GM23338 (cell line): ENCODE measurements around the gene C1orf210. TPM values are rescaled to one million over a fixed set of nuclear protein-coding genes. Genes with fewer than 3 reads are reported as not detected.

Experiments used
- ATAC-seq: fragments of 200-7000 bp; cut with Tn5 transposase; 3 replicates; pipeline ENCODE4 v1.9.1; 2020
- DNase-seq: peaks from one replicate; pipeline ENCODE4 v3.0.0-alpha.2; 2015; ENCODE audit warnings: low spot score
- H2AFZ ChIP-seq: fragments of 200-600 bp; sonication (generic); 2 replicates; pipeline ENCODE4 v1.8.0; 2016; ENCODE audit warnings: antibody characterized with exemption, mild to moderate bottlenecking, moderate library complexity
- H3F3A ChIP-seq: fragments of 200-600 bp; sonication (generic); replicated peaks from 2 replicates; pipeline ENCODE4 v1.8.0; 2017; ENCODE audit warnings: antibody characterized with exemption, mixed run types, low read depth
- H3K27ac ChIP-seq: fragments of 200-600 bp; sonication (generic); 2 replicates; pipeline ENCODE4 v1.6.1; 2016; ENCODE audit warnings: low read depth
- H3K27me3 ChIP-seq: fragments of 200-600 bp; sonication (generic); 2 replicates; pipeline ENCODE4 v1.8.0; 2016; ENCODE audit warnings: mild to moderate bottlenecking, mixed run types, moderate library complexity; ENCODE audit not compliant: insufficient read depth
- H3K36me3 ChIP-seq: fragments of 200-600 bp; sonication (generic); 2 replicates; pipeline ENCODE4 v1.8.0; 2016; ENCODE audit warnings: mild to moderate bottlenecking; ENCODE audit not compliant: insufficient read depth
- H3K4me1 ChIP-seq: fragments of 200-600 bp; sonication (generic); 2 replicates; pipeline ENCODE4 v1.8.0; 2016; ENCODE audit warnings: mild to moderate bottlenecking, moderate library complexity; ENCODE audit not compliant: insufficient read depth
- H3K4me2 ChIP-seq: fragments of 200-600 bp; sonication (generic); 2 replicates; pipeline ENCODE4 v1.7.1; 2017; ENCODE audit warnings: mixed run types
- H3K4me3 ChIP-seq: fragments of 200-600 bp; sonication (generic); 2 replicates; pipeline ENCODE4 v1.6.1; 2016; ENCODE audit warnings: mixed run types
- H3K79me2 ChIP-seq: fragments of 200-600 bp; sonication (generic); replicated peaks from 2 replicates; pipeline ENCODE4 v1.8.0; 2017; ENCODE audit warnings: mild to moderate bottlenecking; ENCODE audit not compliant: insufficient read depth
- H3K9me2 ChIP-seq: fragments of 200-600 bp; sonication (generic); 2 replicates; pipeline ENCODE4 v1.8.0; 2017; ENCODE audit not compliant: insufficient read depth
- H4K20me1 ChIP-seq: fragments of 200-600 bp; sonication (generic); replicated peaks from 2 replicates; pipeline ENCODE4 v1.8.0; 2017; ENCODE audit warnings: mild to moderate bottlenecking; ENCODE audit not compliant: insufficient read depth
- H3K27ac Mint-ChIP-seq: 2 replicates; pipeline ENCODE4 v1.8.0; 2020; ENCODE audit warnings: inconsistent platforms, mild to moderate bottlenecking, moderate library complexity, mixed read lengths
- H3K27me3 Mint-ChIP-seq: 3 replicates; pipeline ENCODE4 v1.8.0; 2022; ENCODE audit warnings: low read depth, mild to moderate bottlenecking, moderate library complexity, mixed read lengths, inconsistent platforms; ENCODE audit not compliant: insufficient read depth, poor library complexity
- H3K36me3 Mint-ChIP-seq: 3 replicates; pipeline ENCODE4 v1.8.0; 2021; ENCODE audit warnings: low read depth, mild to moderate bottlenecking, inconsistent platforms, moderate library complexity, mixed read lengths
- H3K4me1 Mint-ChIP-seq: 3 replicates; pipeline ENCODE4 v1.8.0; 2020; ENCODE audit warnings: mild to moderate bottlenecking, inconsistent platforms, mixed read lengths
- H3K4me3 Mint-ChIP-seq: 3 replicates; pipeline ENCODE4 v1.8.0; 2021; ENCODE audit warnings: moderate library complexity, mild to moderate bottlenecking, inconsistent platforms, mixed read lengths
- H3K9me3 Mint-ChIP-seq: 3 replicates; pipeline ENCODE4 v1.8.0; 2020; ENCODE audit warnings: moderate library complexity, mild to moderate bottlenecking, inconsistent platforms, mixed read lengths
- CREB1 ChIP-seq: fragments of 250-450 bp; sonication (Bioruptor Pico); IDR thresholded peaks from 2 replicates; pipeline ENCODE4 v1.5.0; 2020; ENCODE audit warnings: low read depth, mild to moderate bottlenecking, moderate library complexity
- EZH2 ChIP-seq: fragments of 200-600 bp; sonication (generic); IDR thresholded peaks from one replicate; pipeline ENCODE4 v1.8.0; 2017; ENCODE audit warnings: antibody characterized with exemption, mild to moderate bottlenecking, low read depth; ENCODE audit not compliant: unreplicated experiment
- EZH2phosphoT487 ChIP-seq: fragments of 200-600 bp; sonication (generic); IDR thresholded peaks from one replicate; pipeline ENCODE4 v1.8.1; 2018; ENCODE audit warnings: antibody characterized with exemption; ENCODE audit not compliant: unreplicated experiment
- JUNB ChIP-seq: IDR thresholded peaks from one replicate; pipeline ENCODE4 v1.6.1; 2016; ENCODE audit warnings: antibody characterized with exemption; ENCODE audit not compliant: unreplicated experiment
- NANOG ChIP-seq: IDR thresholded peaks from 2 replicates; pipeline ENCODE4 v1.6.1; 2016; ENCODE audit warnings: antibody characterized with exemption, borderline replicate concordance
- POLR2AphosphoS5 ChIP-seq: IDR thresholded peaks from 2 replicates; pipeline ENCODE4 v1.6.1; 2016; ENCODE audit warnings: antibody characterized with exemption, low read depth
- ZNF114 ChIP-seq: fragments of 250-450 bp; sonication (Bioruptor Pico); IDR thresholded peaks from 2 replicates; pipeline ENCODE4 v1.5.0; 2020; ENCODE audit warnings: mild to moderate bottlenecking, moderate library complexity
- polyA plus RNA-seq: library from polyadenylated mRNA; unstranded; fragments of >200 nt; fragmentation: Nextera tagmentation; extraction: Ambion mirVana; gene quantifications from 2 replicates; pipeline ENCODE4 v1.2.1, GENCODE V29; 2016
- total RNA-seq: library from RNA; depleted of rRNA; stranded (reverse); fragments of >200 nt; shearing (Covaris generic); gene quantifications from 2 replicates; pipeline ENCODE4 v1.2.3, GENCODE V29; 2014
- TF ChIP-seq, protein P1 (sequence below): IDR thresholded peaks from one replicate; pipeline ENCODE4 v1.6.1; 2018; ENCODE audit warnings: antibody characterized with exemption; ENCODE audit not compliant: unreplicated experiment
- TF ChIP-seq, protein P2 (sequence below), 2 experiments: fragments of 200-600 bp in 1 of 2; sonication (generic) in 1 of 2; conservative IDR thresholded peaks; 2 replicates each; pipeline versions ENCODE4 v1.5.1 to v1.6.1; 2016 to 2017; ENCODE audit warnings: antibody characterized with exemption in 2 of 2, low read depth in 2 of 2, mild to moderate bottlenecking in 2 of 2, moderate library complexity in 1 of 2
- TF ChIP-seq, protein P3 (sequence below): IDR thresholded peaks from 2 replicates; pipeline ENCODE4 v1.6.1; 2016; ENCODE audit warnings: antibody characterized with exemption

The C1orf210 gene
- total and polyA plus RNA-seq, 2 experiments from 2014 or later: 10.3 to 17.1 TPM

DNA sequence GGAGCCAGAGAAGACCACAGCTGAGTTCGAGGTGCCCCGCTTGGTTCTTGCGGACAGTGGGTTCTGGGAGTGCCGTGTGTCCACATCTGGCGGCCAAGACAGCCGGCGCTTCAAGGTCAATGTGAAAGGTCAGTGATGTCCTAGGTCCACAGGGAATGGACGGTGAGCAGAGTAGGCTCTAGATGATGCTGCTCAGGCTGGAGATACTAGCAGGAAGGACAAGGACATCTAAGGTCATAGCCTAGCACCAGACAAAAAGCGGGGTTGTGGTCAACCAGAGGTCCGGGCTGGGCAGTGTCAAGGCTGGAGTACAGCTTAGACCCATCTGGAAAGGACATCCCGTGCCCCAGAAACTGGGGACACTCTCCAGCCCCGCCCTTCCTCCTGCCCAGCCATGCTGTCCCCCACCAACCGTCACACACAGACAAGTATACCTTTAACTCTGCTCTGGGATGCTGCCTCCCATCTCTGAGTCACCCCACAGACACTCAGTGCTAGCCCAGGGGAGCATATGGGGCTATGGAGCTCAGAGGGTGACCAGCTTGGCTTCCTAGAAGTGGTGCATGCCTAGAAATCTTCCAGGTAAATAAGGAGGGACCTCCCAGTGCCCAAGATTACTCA lies 24.1 kb upstream of the C1orf210 start:
- Histone ChIP-seq H3K4me1 (no peaks in the 10 kb centered on the region), H3K4me2 (no peak overlapping the region), H3K36me3 (no peaks in the 10 kb centered on the region), H3F3A (no peaks in the 10 kb centered on the region), H3K27me3 (no peaks in the 10 kb centered on the region), H3K9me2 (no peaks in the 10 kb centered on the region), H4K20me1 (no peaks in the 10 kb centered on the region), H3K27ac (no peak overlapping the region), H2AFZ (no peak overlapping the region), H3K79me2 (no peaks in the 10 kb centered on the region), H3K4me3 (no peak overlapping the region)
- Mint-ChIP-seq H3K36me3 (no peaks in the 10 kb centered on the region; the same call in 2 of the 3 replicates), H3K9me3 (no peaks in the 10 kb centered on the region), H3K4me1 (peaks cover under 1% of the 10 kb centered on the region), H3K27ac (no peak overlapping the region), H3K27me3 (peaks cover 12% of the 10 kb centered on the region), H3K4me3 (no peak overlapping the region)
- no peak for DNase-seq
- no peak for ATAC-seq
- no peak for TF ChIP-seq POLR2AphosphoS5
- TF ChIP-seq EZH2phosphoT487: no peak
- TF ChIP-seq, protein P1, sequence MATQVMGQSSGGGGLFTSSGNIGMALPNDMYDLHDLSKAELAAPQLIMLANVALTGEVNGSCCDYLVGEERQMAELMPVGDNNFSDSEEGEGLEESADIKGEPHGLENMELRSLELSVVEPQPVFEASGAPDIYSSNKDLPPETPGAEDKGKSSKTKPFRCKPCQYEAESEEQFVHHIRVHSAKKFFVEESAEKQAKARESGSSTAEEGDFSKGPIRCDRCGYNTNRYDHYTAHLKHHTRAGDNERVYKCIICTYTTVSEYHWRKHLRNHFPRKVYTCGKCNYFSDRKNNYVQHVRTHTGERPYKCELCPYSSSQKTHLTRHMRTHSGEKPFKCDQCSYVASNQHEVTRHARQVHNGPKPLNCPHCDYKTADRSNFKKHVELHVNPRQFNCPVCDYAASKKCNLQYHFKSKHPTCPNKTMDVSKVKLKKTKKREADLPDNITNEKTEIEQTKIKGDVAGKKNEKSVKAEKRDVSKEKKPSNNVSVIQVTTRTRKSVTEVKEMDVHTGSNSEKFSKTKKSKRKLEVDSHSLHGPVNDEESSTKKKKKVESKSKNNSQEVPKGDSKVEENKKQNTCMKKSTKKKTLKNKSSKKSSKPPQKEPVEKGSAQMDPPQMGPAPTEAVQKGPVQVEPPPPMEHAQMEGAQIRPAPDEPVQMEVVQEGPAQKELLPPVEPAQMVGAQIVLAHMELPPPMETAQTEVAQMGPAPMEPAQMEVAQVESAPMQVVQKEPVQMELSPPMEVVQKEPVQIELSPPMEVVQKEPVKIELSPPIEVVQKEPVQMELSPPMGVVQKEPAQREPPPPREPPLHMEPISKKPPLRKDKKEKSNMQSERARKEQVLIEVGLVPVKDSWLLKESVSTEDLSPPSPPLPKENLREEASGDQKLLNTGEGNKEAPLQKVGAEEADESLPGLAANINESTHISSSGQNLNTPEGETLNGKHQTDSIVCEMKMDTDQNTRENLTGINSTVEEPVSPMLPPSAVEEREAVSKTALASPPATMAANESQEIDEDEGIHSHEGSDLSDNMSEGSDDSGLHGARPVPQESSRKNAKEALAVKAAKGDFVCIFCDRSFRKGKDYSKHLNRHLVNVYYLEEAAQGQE: no peak

DNA sequence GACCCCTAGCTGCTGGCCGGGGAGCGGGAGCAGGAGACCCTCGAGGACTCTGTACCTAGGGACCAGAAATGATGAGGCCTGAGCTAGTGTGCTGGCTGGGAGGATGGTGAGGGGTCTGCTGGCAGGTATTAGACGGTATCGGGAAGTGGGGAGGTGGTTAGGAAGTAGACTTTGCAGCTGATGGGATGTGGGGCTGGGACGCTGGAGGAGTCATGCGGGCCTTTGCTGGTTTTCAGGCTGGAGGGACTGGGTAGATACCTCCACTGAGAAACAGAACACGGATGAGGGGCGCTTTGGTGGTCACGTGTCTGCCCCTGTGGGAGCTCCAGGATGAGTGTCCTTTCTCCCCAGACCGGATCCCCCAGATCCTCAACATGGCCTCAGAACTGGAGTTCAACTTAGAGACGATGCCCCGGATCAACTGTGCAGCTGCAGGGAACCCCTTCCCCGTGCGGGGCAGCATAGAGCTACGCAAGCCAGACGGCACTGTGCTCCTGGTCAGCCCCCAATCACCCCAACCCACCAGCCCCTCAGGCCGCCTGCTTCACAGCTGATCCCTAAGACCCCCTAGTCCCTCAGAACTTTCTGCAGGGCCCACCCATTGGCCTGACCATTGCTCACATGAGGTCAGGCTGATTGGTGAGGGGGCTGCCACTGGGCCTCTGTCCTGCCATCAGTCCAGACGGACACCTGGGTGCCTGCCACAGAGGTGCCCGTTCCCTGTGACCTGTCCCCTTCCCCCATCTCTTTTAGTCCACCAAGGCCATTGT lies 23.4 kb upstream of the C1orf210 start:
- Mint-ChIP-seq H3K4me3 (no peak overlapping the region), H3K4me1 (peaks cover 4% of the 10 kb centered on the region)

More for the DNA sequence above, 23.4 kb upstream of the C1orf210 start:
- Histone ChIP-seq H4K20me1 (no peaks in the 10 kb centered on the region), H3K9me2 (no peaks in the 10 kb centered on the region), H3K79me2 (no peaks in the 10 kb centered on the region), H3K4me1 (no peaks in the 10 kb centered on the region), H2AFZ (no peak overlapping the region), H3K4me2 (no peak overlapping the region), H3F3A (no peaks in the 10 kb centered on the region), H3K36me3 (no peaks in the 10 kb centered on the region), H3K27me3 (no peaks in the 10 kb centered on the region), H3K27ac (no peak overlapping the region), H3K4me3 (no peak overlapping the region)
- Mint-ChIP-seq H3K9me3 (no peaks in the 10 kb centered on the region), H3K27ac (no peak overlapping the region), H3K27me3 (peaks cover 15% of the 10 kb centered on the region), H3K36me3 (no peaks in the 10 kb centered on the region; the same call in 2 of the 3 replicates)
- no peak for DNase-seq
- no peak for ATAC-seq
- TF ChIP-seq JUNB (no peak), POLR2AphosphoS5 (no peak), CREB1 (CRISPR knock-in tag) (no peak), EZH2 (no peak), ZNF114 (CRISPR knock-in tag) (no peak), NANOG (no peak), EZH2phosphoT487 (no peak)
- TF ChIP-seq, protein P1: no peak
- TF ChIP-seq, protein P2, sequence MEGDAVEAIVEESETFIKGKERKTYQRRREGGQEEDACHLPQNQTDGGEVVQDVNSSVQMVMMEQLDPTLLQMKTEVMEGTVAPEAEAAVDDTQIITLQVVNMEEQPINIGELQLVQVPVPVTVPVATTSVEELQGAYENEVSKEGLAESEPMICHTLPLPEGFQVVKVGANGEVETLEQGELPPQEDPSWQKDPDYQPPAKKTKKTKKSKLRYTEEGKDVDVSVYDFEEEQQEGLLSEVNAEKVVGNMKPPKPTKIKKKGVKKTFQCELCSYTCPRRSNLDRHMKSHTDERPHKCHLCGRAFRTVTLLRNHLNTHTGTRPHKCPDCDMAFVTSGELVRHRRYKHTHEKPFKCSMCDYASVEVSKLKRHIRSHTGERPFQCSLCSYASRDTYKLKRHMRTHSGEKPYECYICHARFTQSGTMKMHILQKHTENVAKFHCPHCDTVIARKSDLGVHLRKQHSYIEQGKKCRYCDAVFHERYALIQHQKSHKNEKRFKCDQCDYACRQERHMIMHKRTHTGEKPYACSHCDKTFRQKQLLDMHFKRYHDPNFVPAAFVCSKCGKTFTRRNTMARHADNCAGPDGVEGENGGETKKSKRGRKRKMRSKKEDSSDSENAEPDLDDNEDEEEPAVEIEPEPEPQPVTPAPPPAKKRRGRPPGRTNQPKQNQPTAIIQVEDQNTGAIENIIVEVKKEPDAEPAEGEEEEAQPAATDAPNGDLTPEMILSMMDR (conservative IDR thresholded peaks at IDR 0.05; ENCODE audit: low read depth in 2 of 2): no peak
- TF ChIP-seq, protein P3, sequence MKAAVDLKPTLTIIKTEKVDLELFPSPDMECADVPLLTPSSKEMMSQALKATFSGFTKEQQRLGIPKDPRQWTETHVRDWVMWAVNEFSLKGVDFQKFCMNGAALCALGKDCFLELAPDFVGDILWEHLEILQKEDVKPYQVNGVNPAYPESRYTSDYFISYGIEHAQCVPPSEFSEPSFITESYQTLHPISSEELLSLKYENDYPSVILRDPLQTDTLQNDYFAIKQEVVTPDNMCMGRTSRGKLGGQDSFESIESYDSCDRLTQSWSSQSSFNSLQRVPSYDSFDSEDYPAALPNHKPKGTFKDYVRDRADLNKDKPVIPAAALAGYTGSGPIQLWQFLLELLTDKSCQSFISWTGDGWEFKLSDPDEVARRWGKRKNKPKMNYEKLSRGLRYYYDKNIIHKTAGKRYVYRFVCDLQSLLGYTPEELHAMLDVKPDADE: no peak
